Right renal cortex interstitium (tissue), 3 donors: ENCODE measurements around the gene KCNQ1. TPM values are rescaled to one million over a fixed set of nuclear protein-coding genes. Genes with fewer than 3 reads are reported as not detected.

ENCODE experiments used
- DNase-seq, 3 donors: peaks; one replicate each; pipeline ENCODE4 v3.0.0-alpha.2; 2013; ENCODE audit warnings: low read depth in 3 of 3, low spot score in 2 of 3
- polyA plus RNA-seq, 3 donors: library from polyadenylated mRNA; unstranded; fragments of 120-200 nt; gene quantifications; one replicate each; pipeline ENCODE4 v1.2.1, GENCODE V29; 2013; ENCODE audit not compliant: insufficient read length in 3 of 3

Gene KCNQ1
- polyA plus RNA-seq, 3 donors = 8.4 to 11.8 (median 10.2) TPM

DNA sequence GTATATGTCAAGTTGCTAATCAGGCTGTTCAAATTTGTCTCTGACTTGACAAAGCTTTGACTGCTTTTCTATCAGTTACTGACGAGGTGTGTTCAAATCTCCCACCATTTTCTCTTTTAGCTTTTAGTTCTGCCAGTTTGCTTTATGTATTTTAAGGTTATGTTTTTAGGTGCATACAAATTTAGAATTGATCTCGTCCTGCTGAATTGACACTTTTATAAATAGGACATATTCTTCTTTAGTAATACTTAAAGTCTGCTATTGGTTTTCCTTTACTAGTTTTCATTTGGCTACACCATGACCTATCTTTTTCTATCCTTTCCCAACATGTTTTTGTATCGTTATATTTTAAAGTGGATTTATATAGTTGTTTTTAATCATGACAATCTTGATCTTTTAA lies 320.7 kb downstream of the KCNQ1 start:
- no peak for DNase-seq

DNA sequence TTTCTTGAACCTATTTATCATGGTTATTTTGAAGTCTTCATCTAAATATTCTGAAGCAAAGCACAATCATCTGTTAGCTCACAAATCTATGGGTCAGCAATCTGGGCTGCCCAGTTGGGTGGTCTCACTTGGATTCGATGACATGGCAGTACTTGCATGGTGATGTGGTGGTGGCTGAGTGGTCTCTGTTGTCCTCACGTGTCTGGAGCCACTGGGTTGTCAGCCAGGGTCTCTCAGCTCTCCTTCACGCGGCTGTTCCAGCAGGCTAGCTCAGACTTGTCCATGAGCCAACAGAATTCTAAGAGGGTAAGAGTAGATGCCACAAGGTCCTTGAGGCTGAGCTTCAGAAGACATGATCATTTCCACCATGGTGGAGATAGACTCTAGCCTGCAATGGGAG lies 321.4 kb downstream of the KCNQ1 start:
- DNase-seq = no peak

DNA sequence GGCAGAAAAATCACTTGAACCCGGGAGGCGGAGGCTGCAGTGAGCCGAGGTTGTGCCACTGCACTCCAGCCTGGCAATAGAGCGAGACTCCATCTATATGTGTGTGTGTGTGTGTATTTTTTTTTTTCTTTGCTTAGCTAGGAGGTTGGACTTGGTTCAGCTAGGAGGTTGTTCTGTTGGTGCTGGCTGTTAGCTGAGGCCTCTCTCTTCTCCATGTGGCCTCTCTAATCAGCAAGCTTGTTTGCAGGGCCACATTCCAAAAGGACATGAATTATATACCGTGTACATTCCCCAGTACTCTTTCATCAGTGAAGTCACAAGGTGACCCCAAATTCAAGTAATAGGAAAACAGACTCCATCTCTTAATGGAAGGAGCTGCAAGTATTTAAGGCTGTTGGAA lies 322.3 kb downstream of the KCNQ1 start:
- no peak for DNase-seq

DNA sequence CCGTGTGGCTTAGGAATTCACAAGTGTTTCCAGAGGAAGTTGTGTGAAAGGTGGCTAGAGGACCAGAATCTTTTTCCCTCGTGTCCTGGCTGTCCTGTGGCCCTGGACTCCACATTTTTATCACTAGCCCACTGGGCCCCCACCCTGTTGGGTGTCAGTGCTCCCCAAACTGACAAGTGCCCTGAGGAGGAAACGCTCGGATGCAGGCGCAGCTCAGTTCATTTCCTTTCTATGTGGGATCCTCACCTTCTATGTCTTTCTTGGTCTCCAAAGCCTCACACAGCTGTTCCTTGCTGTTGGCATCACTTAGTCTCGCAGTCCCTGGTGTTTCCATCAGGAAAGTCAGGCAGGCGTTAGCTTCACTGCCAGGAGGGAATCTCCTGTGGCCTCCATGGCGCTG lies 323.0 kb downstream of the KCNQ1 start:
- no peak for DNase-seq

DNA sequence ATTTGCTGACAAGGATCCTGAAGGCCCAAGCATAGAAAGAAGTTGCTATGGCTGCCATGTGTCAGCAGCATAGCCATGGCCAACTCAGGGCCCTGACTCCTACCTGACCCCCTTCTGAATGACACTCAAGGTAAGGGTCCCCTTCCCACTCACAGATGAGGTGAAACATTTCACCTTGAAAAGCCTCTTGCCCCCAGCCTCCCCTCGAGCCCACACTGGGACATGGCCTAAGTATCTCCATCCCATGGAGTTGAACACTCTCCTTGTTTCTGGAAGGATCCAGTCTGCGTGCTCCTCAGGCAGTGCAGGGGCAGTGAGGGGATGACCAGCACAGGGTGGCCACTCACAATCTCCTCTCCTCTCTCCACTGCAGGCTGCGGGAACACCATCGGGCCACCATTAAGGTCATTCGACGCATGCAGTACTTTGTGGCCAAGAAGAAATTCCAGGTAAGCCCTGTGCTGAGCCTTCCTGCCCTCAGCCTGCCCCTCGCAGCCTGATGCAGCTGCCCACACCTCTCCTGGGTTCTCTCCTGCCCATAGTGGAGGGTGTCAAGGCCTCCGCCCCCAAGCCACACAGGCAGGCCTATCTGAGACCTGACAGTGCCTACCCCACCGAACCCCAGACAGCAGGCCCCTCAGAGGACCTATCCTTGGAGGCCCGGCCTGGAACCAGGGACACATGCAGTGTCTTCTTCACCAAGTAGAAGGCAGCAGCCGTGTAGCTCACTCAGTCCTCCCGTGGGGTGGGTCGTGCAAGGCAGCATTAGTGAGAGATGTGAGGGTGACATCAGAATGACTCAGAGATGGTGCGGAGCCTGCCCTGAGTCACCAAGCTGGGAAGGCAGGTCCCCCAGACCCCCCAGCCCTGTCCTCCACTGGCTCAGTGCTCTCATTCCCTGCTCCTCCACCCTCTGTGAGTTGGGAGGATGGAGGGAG lies 323.9 kb downstream of the KCNQ1 start:
- DNase-seq = no peak

DNA sequence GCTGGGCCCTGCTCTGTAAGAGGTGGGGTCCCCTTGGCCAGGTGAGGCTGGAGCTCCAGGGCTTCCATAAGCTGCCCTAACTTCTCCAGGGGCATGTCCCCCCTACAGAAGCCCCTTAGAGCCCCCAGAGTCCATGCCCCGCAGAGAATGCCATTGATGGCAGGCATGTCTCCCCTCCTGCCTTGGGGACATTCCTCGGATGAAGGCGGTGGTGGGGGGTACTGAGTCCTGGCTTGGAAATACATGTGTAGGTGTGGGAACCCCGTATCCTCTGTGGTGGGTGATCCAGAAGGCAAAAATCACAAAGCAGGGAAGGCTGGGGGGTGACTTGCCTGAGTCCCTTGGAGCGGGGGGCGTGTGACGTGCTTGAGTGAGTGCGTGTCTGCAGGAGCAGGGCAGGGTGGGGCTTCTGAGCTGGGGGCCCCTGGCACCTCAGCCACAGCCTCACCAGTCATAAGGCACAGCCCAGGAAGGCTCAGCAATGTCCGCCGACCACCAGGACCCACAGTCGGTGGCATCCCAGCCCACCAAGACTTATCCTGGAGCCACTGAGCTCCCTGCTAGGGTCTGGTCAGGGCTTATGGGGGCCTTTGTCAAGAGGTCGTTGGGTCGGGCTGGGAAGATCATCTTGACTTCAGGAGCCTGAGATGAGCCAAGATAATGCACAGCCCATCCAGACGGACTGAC lies 324.7 kb downstream of the KCNQ1 start:
- DNase-seq = no peak

DNA sequence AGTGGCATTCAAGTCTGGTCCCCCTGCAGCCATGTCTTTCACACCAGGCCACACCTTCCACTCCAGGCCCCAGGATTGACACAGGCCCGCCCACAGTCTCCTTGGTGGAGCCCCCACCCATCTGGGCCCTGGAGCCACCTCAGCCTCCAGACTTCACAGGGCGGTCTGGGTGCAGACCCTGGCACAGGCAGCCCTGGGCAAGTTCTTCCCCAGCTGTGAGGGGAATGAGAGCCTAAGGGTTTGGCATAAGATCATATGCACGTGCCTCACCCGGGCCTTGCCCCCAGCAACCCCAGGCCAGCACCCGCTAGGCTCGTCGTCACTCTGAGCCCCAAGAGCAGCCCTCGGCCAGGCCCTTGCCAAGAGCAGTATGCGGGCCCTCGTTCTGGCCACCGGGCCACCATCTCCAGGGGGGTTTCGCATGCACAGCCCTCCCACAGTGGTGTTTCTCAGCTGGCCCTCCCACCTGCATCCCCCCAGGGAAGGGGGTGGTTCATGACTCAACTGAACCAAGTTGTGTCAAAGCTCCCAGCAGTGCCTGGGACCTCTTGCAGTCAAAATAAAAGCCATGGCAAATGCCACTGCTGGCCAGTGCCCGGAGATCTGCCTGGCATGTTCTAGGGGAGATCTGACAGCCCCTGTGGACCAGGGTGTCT lies 325.4 kb downstream of the KCNQ1 start:
- DNase-seq = no peak

DNA sequence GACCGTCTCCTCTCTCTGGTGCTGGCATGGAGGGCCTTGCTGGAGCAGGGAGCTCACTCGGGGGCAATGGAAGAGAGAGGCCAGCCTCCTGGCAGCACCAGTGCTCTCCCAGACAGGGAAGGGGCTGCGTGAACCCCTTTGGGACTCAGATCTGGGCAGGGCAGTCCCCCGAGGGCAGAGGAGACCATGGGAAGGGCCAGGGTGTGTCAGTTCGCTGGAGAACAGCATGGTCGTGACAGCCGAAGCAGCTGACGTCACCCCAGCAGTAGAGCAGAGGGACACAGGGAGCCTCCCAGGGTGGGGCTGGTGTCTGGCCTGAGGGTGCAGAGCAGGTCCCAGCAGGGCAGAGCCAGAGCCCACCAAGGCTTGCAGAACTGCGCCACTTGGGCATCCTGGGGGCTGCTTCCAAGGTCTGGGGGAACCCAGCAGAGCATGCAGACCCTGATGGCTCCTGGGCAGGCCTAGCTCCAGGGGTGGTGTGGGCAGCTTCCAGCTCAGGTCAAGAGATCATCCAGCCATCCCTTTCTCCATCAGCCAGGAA lies 326.0 kb downstream of the KCNQ1 start:
- no peak for DNase-seq

DNA sequence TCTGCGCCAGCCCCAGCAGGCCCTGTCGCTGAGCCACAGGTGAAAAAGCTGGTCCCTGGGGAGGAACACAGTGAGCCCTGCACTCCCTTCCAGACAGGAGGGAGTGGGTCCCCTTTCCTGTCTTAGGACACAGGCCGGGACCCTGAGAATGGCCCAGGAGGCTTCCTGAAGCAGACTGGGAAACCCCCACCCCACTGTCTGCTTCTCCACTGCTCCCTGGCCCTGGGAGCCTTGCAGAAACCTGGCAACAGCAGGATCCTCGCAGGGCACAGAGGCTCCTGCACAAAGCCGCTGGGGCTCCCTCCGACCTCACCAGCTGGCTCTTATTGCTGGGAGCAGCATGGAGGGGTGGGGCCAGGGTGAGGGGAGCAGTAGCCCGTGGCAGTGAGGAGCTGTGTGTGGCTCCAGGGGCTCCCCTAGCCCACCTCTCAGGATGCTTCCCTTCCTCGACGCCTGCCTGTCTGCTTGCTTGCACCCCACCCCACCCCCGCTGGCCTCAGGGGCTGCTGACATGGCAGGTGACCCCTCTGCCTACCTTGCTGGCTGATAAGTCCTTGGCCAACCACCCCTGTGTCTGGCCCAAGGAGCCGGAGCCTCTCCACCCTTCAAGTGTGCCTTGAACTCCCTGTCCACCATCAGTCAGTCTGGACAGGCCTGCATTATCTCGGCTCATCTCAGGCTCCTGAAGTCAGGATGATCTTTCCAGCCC lies 327.1 kb downstream of the KCNQ1 start:
- no peak for DNase-seq

DNA sequence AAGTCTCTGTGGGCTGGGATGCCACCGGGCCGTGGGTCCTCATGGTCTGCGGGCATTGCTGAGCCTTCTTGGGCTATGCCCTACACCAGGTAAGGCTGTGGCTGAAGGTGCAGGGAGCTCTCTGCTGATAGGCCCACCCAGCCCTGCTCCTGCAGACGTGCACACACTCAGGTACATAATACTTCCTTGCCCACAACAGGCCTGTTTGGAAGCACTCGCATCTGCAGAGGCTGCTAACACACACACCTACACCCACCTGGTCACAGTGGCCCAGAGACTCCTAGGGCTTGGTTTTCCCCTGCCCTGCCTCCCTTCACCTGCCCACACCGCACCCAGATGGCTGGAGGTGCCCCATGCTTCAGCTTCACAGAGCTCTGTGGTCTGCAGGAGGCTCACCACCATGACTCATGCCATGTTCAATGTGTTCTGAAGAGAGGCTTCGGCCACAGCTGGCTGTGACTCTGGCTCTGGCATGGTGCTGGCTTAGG lies 327.8 kb downstream of the KCNQ1 start:
- no peak for DNase-seq

DNA sequence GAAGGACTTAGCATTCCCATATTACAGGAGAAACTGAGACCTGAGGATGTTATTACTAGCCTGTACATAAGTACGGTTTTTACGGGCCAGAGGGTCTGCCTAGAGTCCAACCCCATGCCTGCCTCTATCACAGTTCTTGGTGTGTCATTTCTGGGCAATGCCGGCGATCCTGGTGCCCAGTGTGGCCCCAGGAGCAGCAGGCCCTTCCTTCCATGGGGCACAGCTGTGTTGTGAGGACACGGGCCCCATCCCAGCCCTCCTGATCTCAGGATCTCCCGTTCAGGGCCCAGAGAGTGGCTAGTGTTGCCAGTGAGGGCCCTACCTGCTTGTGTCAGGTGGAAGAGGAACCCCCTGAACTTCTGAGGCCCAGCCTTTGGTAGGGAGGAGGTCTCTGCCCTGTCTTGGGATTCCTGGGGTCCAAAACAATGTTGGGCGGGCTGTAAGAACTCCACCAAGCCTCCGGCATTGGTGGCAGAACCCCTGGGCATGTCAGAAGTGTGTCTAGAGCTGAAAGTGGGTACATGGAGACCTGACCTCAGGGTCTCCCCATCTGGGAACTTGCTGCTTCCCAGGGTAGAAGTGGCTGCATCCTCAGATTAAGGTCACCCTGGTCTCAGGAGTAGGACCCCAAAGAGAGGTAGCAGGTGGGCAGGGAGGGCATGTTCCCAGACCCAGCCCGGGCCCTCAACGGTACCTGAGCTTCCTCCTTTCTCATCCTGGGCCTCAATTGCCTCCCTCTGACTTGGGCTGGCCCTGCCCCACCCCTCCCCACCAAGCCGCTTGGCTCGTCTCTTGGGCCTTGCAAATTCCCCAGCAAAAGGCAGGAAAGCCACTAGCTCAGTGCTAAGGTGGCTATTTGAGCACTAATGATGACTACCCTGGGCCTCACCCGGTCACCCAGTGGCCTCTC lies 329.6 kb downstream of the KCNQ1 start:
- no peak for DNase-seq

DNA sequence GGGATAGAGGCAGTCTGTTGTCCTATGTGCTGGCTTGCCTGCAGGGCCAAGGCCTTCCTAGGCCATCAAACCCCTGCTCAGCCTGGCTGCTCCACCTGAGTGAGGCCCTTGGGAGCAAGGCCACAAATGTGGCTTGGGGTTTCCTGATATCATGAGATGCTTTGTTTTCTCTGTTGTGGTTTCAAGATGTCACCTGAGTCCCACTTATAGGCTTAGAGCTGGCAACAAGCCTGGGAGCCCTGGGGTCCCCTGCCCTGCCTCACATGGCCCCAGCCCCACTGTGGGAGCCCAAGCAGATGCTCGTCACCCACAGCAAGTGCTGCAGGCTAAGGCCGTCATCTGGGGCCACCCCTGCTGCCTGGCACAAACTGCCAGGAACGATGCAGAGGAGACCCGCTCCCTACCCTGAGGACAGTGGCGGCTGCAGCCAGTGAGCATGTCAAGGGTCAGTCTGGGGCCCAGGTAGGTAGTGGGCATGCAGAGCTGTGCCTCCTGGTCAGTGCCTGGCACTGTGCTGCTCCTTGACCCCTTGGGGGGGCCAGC lies 330.3 kb downstream of the KCNQ1 start:
- no peak for DNase-seq

DNA sequence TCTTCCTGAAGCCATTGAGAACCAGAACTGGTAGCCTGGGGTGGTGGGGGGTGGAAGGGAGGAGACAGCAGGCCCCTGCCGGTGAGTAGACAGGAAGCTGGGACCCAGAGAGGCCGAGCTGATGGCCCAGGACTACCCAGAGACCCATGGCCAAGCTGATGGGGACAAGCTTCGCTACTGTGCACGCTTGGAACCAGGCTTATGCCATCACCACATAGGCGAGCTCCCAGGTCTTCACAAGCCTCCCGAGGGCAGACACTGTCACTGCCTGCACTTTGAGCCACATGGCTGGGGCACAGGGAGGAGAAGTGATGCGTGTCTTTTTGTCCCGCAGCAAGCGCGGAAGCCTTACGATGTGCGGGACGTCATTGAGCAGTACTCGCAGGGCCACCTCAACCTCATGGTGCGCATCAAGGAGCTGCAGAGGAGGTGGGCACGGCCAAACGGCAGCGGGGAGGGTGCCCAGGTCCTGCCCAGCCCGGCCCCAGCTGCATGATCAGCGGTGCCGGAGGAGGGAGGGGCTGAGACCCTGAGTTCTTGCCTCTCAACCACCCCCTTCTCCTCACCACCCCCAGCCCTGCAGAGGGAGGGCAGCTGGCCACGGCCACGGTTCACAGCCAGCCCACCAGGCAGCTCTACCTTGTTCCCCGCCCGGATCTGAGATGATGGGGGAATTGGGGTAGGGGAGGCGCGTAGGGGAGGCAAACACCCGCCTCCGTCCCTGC lies 331.0 kb downstream of the KCNQ1 start:
- no peak for DNase-seq

DNA sequence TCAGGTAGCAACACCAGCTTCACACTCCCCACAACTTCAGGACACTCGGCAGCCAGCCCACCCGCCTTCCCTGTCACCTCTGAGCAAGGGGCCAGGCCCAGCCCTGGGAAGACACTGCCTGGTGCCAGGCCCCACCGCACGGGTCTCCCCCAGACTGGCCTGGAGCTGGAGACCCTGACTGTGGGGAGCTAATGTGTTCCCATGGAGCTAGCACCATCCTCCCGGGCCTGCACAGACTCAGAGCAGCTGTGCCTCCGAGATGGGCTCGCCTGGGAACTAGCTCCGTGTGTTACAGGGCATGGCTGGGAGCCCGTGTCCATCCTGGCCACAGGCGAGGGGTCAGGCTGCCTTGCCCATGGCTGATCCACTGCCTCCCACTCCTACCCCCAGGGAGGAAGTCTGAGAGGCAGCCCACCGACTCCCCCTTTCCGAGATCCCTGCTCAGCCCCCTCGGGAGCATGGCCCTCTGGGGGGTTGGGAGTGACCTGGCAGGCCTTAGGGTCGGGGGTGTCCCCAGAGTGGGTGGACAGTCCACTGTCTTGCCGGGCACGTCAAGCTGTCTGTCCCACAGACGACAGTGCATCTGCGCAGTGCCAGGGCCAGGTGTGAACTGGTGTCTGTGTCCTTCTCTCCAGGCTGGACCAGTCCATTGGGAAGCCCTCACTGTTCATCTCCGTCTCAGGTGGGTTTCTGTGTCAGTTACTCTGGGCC lies 331.7 kb downstream of the KCNQ1 start:
- DNase-seq = no peak

DNA sequence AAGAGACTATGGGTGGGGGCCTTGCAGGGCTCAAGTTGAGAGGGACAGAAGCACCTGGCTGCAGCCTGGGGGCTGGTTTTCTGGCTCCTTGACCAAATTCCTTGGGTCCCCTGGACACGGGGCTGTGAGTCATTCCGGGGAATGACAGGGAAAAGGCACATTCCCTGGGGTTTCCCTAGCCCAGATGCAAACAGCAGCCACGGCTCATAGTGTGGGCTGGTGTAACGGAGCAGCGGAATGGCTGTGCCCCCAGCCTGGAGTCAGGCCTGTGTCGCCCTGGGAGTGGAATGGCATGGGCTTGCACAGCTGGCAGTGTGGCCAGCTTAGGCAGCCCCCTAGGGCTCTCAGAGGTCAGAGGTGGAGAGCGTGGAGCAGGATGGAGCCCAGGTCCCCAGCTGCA lies 332.6 kb downstream of the KCNQ1 start:
- no peak for DNase-seq

DNA sequence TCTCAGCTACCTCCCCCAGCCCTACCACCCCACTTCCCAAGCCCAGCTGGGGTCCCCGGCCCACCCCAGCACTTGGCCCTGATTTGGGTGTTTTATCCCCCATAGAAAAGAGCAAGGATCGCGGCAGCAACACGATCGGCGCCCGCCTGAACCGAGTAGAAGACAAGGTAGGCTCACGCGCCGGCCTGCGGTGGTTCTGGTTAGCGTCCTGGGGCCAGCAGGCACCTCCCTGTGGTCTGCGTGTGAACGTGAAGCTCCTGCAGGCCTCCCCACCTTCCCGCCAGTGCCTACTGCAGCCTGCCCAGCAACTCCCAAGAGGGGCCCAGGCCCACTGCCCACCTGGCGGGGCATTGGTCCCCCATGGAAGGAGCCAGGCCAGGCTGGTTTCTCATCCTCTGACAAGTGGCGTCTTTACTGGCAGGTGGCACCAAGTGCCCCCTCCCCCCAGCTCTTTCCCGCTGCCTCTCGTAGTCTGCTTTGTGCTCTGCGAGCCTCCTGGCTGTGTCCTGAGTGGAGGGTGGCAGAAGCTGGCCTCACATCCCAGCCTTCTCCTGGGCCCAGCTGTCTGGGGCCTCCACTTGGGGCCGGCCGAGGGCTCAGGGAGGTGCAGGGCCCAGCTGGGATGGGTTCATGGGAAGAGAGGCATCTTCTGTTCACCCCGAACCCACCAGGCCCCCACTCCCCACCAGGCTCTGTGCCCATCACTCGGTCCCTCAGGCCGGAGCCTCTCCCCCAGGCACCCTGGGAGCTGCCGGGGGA lies 333.2 kb downstream of the KCNQ1 start:
- DNase-seq = no peak
